Sigmoid colon (tissue), 4 donors: ENCODE results near the gene NRXN3.

ENCODE experiments used
- EP300 ChIP-seq, 4 donors: sonication (generic); formaldehyde crosslinking; IDR thresholded peaks; one replicate each; pipeline ENCODE4 v1.6.1; 2017; ENCODE audit warnings: antibody characterized with exemption in 4 of 4
- POLR2A ChIP-seq, 2 donors: fragments of 450-650 bp; IDR thresholded peaks; one replicate each; pipeline ENCODE4 v1.6.1; 2016; ENCODE audit warnings: antibody characterized with exemption in 2 of 2, mild to moderate bottlenecking in 2 of 2, moderate library complexity in 2 of 2

DNA sequence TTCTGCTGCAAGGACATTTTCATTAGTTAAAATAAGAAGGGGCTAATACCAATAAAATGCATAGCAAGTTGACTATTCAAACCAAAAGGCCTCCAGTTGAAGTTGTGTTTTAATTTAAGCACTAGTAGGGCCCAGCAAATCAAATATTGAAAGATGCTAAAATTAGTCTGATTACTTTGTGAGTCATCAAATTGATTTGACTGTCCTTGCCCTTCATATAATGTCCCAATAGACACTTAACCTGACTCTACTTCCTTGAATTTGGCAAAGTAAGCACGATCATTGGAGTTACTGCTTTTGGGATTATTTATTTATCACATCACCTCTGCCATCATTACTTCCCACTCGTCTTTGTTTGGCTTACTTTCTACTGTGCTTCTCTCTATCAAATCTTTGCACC, 1242.6 kb downstream of the NRXN3 start:
- no peak for TF ChIP-seq EP300 (IDR thresholded peaks at IDR 0.05)
- TF ChIP-seq POLR2A (IDR thresholded peaks at IDR 0.05): no peak
